OCI-LY7 (cell line): ENCODE data around the gene GDPD4. TPM values are rescaled to one million over a fixed set of nuclear protein-coding genes. Genes with fewer than 3 reads are reported as not detected.

Experiments
- BruUV-seq: library from RNA; stranded (reverse); fragments of 400-500 nt; replicated peaks from 2 replicates; lab custom pipeline; 2021; lab: Mats Ljungman, UMichigan
- CTCF ChIA-PET: fragments of 300-600 bp; sonication (Branson Sonifier 250); formaldehyde crosslinking; loops from one replicate; lab custom pipeline; 2022; ENCODE audit warnings: antibody characterized with exemption; ENCODE audit not compliant: unreplicated experiment; lab: Charles Lee
- POLR2A ChIA-PET: fragments of 300-600 bp; sonication (Branson Sonifier 250); formaldehyde crosslinking; loops from one replicate; lab custom pipeline; 2022; ENCODE audit warnings: antibody characterized with exemption; lab: Charles Lee
- DNase-seq: peaks from one replicate; pipeline ENCODE4 v3.0.0-alpha.2; 2015; ENCODE audit warnings: low spot score
- H2AFZ ChIP-seq: fragments of 200-600 bp; sonication (generic), shearing (Covaris generic); 2 replicates; pipeline ENCODE4 v1.6.1; 2014; ENCODE audit warnings: mild to moderate bottlenecking, antibody characterized with exemption, low read length, moderate library complexity
- H3K27ac ChIP-seq: fragments of 200-600 bp; sonication (generic); 2 replicates; pipeline ENCODE4 v1.5.1; 2014; ENCODE audit warnings: mixed run types, low read depth, mild to moderate bottlenecking, moderate library complexity, low read length, inconsistent platforms; ENCODE audit not compliant: poor library complexity, severe bottlenecking
- H3K36me3 ChIP-seq: fragments of 200-600 bp; sonication (generic); 2 replicates; pipeline ENCODE4 v1.6.1; 2014; ENCODE audit warnings: mild to moderate bottlenecking, antibody characterized with exemption, low read length, moderate library complexity, mixed read lengths; ENCODE audit not compliant: insufficient read depth
- H3K4me1 ChIP-seq: fragments of 200-600 bp; sonication (generic); 2 replicates; pipeline ENCODE4 v1.5.1; 2014; ENCODE audit warnings: mild to moderate bottlenecking, low read length; ENCODE audit not compliant: insufficient read depth, poor library complexity, severe bottlenecking
- H3K4me2 ChIP-seq: fragments of 200-600 bp; sonication (generic); 2 replicates; pipeline ENCODE4 v1.6.1; 2014; ENCODE audit warnings: mild to moderate bottlenecking, low read length
- H3K4me3 ChIP-seq: fragments of 200-600 bp; sonication (generic); 2 replicates; pipeline ENCODE4 v1.5.1; 2014; ENCODE audit warnings: mild to moderate bottlenecking, low read depth, low read length; ENCODE audit not compliant: poor library complexity, severe bottlenecking
- H3K79me2 ChIP-seq: fragments of 200-600 bp; sonication (generic); 2 replicates; pipeline ENCODE4 v1.6.1; 2016; ENCODE audit warnings: low read depth, mild to moderate bottlenecking, low read length, moderate library complexity, mixed read lengths; ENCODE audit not compliant: insufficient read depth
- H3K9me2 ChIP-seq: fragments of 200-600 bp; sonication (generic); 2 replicates; pipeline ENCODE4 v1.6.1; 2016; ENCODE audit warnings: mild to moderate bottlenecking, low read length, mixed read lengths; ENCODE audit not compliant: insufficient read depth
- H3K9me3 ChIP-seq: fragments of 200-600 bp; sonication (generic); 2 replicates; pipeline ENCODE4 v1.6.1; 2014; ENCODE audit warnings: mild to moderate bottlenecking, mixed run types, low read length, mixed read lengths
- H4K20me1 ChIP-seq: fragments of 200-600 bp; sonication (generic); 2 replicates; pipeline ENCODE4 v1.6.1; 2014; ENCODE audit warnings: mild to moderate bottlenecking, antibody characterized with exemption, low read length, moderate library complexity, mixed read lengths; ENCODE audit not compliant: insufficient read depth
- CTCF ChIP-seq: fragments of 200-600 bp; sonication (generic); conservative IDR thresholded peaks from 2 replicates; pipeline ENCODE4 v1.5.1; 2014; ENCODE audit warnings: mild to moderate bottlenecking, antibody characterized with exemption, low read length, moderate library complexity, mixed read lengths
- EZH2phosphoT487 ChIP-seq: fragments of 200-600 bp; sonication (generic); IDR thresholded peaks from 2 replicates; pipeline ENCODE4 v1.6.1; 2018; ENCODE audit warnings: low read depth, borderline replicate concordance, mild to moderate bottlenecking, mixed run types, antibody characterized with exemption, low read length, moderate library complexity, mixed read lengths
- intact Hi-C: fragments of 100-400 bp; cut with micrococcal nuclease; formaldehyde crosslinking; loops from one replicate; pipeline ENCODE4 v1.10.0; 2022; ENCODE audit not compliant: unreplicated experiment
- total RNA-seq, 2 experiments: library from RNA; depleted of rRNA in 1 of 2; stranded (reverse); fragments of >200 nt in 1 of 2; shearing (Covaris generic) in 1 of 2; gene quantifications; 2 replicates each; pipeline ENCODE4 v1.2.3, GENCODE V29; 2014 to 2022

The GDPD4 gene
- total RNA-seq, 2 experiments from 2014 or later, result not detected

DNA sequence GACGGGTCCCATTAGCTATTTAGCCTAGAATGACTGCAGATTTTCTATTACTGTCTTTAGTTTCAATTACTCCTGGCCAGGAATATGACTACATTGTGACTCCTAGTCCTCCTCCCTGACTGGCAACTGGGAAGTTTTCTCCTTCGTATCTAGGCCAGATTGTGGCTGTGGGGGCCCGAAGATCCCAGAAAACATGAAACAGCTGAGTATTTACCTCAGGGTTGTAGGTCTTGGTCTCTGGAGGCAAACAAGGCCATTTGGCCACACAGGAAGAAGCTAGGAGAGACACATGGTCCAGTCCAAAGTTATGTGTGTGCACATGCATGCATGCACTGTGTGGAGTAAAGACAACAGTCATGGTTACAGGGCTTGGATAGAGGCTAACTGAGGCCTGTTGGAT is 10.2 kb upstream of the GDPD4 start:
- no peaks in the 10 kb centered on the region for H4K20me1 ChIP-seq
- TF ChIP-seq CTCF, result no peak
- TF ChIP-seq EZH2phosphoT487, result no peak
- no peaks in the 10 kb centered on the region for H3K9me2 ChIP-seq
- BruUV-seq, result no TSS peak
- no peaks in the 10 kb centered on the region for H3K79me2 ChIP-seq
- H3K4me3 ChIP-seq, result no peak overlapping the region
- no peak for DNase-seq
- POLR2A ChIA-PET, result interaction anchor here (0.5 kb wide), 1 partner anchor 61 kb away, joined by 3 read pairs; no protein-coding TSS in a partner anchor
- no peak overlapping the region for H2AFZ ChIP-seq
- no peaks in the 10 kb centered on the region for H3K9me3 ChIP-seq
- intact Hi-C loops, result no loop called here
- H3K4me1 ChIP-seq, result no peaks in the 10 kb centered on the region
- H3K4me2 ChIP-seq, result no peak overlapping the region
- H3K27ac ChIP-seq, result no peak overlapping the region
- CTCF ChIA-PET, result no interaction called here
- H3K36me3 ChIP-seq, result no peaks in the 10 kb centered on the region

GRCh38 chr11:77310721-77311120 is 9.2 kb upstream of the GDPD4 start:
- H2AFZ ChIP-seq, result no peak overlapping the region
- DNase-seq, result no peak
- H3K27ac ChIP-seq, result no peak overlapping the region
- POLR2A ChIA-PET, result no interaction called here
- no peaks in the 10 kb centered on the region for H3K36me3 ChIP-seq
- CTCF ChIA-PET, result no interaction called here
- H3K79me2 ChIP-seq, result no peaks in the 10 kb centered on the region
- H3K4me3 ChIP-seq, result no peak overlapping the region
- H4K20me1 ChIP-seq, result no peaks in the 10 kb centered on the region
- no TSS peak for BruUV-seq
- no peaks in the 10 kb centered on the region for H3K4me1 ChIP-seq
- no peak overlapping the region for H3K4me2 ChIP-seq
- TF ChIP-seq EZH2phosphoT487 (no peak), CTCF (no peak)
- H3K9me3 ChIP-seq, result no peaks in the 10 kb centered on the region
- no peaks in the 10 kb centered on the region for H3K9me2 ChIP-seq
- intact Hi-C loops, result no loop called here

GRCh38 chr11:77309401-77310085 is 8.1 kb upstream of the GDPD4 start:
- intact Hi-C loops, result no loop called here
- Histone ChIP-seq H3K4me2 (no peak overlapping the region), H3K79me2 (no peaks in the 10 kb centered on the region), H3K4me3 (no peak overlapping the region), H3K9me2 (no peaks in the 10 kb centered on the region), H2AFZ (no peak overlapping the region), H3K9me3 (no peaks in the 10 kb centered on the region), H3K27ac (no peak overlapping the region), H4K20me1 (no peaks in the 10 kb centered on the region), H3K4me1 (no peaks in the 10 kb centered on the region), H3K36me3 (no peaks in the 10 kb centered on the region)
- POLR2A ChIA-PET, result no interaction called here
- no TSS peak for BruUV-seq
- TF ChIP-seq CTCF, result no peak
- TF ChIP-seq EZH2phosphoT487, result no peak
- CTCF ChIA-PET, result no interaction called here
- no peak for DNase-seq
